WTC11 (cell line): ENCODE measurements around the gene CLSTN2. TPM values are rescaled to one million over a fixed set of nuclear protein-coding genes. Genes with fewer than 3 reads are reported as not detected.

Source experiments
- ATAC-seq: fragments of 200-7000 bp; cut with Tn5 transposase; 2 replicates; pipeline ENCODE4 v1.10.0; 2021; ENCODE audit warnings: mild to moderate bottlenecking, moderate library complexity
- CTCF ChIA-PET: fragments of 300-600 bp; sonication (Branson Sonifier 250); formaldehyde crosslinking; loops from one replicate; lab custom pipeline; 2021; ENCODE audit warnings: antibody characterized with exemption; lab: Charles Lee
- POLR2A ChIA-PET: fragments of 350-600 bp; sonication (Branson Sonifier 250); formaldehyde crosslinking; loops from one replicate; lab custom pipeline; 2021; ENCODE audit warnings: antibody characterized with exemption; lab: Charles Lee
- DNase-seq: peaks from one replicate; pipeline ENCODE4 v3.0.0; 2021; ENCODE audit warnings: low spot score
- H3K27ac Mint-ChIP-seq: 2 replicates; pipeline ENCODE4 v1.8.0; 2021; ENCODE audit warnings: mixed read lengths
- H3K27me3 Mint-ChIP-seq: 2 replicates; pipeline ENCODE4 v1.8.0; 2021; ENCODE audit warnings: low read depth, mild to moderate bottlenecking, moderate library complexity, mixed read lengths
- H3K36me3 Mint-ChIP-seq: 2 replicates; pipeline ENCODE4 v1.8.0; 2021; ENCODE audit warnings: mixed read lengths
- H3K4me1 Mint-ChIP-seq: 2 replicates; pipeline ENCODE4 v1.8.0; 2022; ENCODE audit warnings: mixed read lengths
- H3K4me3 Mint-ChIP-seq: 2 replicates; pipeline ENCODE4 v1.8.0; 2021; ENCODE audit warnings: mild to moderate bottlenecking, moderate library complexity, mixed read lengths
- H3K9me3 Mint-ChIP-seq: 2 replicates; pipeline ENCODE4 v1.8.0; 2021; ENCODE audit warnings: mixed read lengths
- CREB1 ChIP-seq: sonication (generic); formaldehyde crosslinking; IDR thresholded peaks from 2 replicates; pipeline ENCODE4 v1.8.0; 2023; ENCODE audit warnings: mild to moderate bottlenecking, missing genetic modification reagents
- FOXP1 ChIP-seq: sonication (generic); formaldehyde crosslinking; IDR thresholded peaks from 2 replicates; pipeline ENCODE4 v1.8.0; 2022; ENCODE audit warnings: missing genetic modification reagents, mild to moderate bottlenecking, moderate library complexity, borderline replicate concordance
- FOXP4 ChIP-seq: sonication (generic); formaldehyde crosslinking; IDR thresholded peaks from 2 replicates; pipeline ENCODE4 v1.8.0; 2022; ENCODE audit warnings: mild to moderate bottlenecking, missing genetic modification reagents
- JAZF1 ChIP-seq: fragments of 250-450 bp; sonication (Bioruptor Pico); IDR thresholded peaks from 2 replicates; pipeline ENCODE4 v1.9.0; 2021; ENCODE audit warnings: moderate library complexity, mild to moderate bottlenecking, inconsistent platforms
- MYBL2 ChIP-seq: sonication (generic); formaldehyde crosslinking; IDR thresholded peaks from 2 replicates; pipeline ENCODE4 v1.8.1; 2023; ENCODE audit warnings: mild to moderate bottlenecking, moderate library complexity, missing genetic modification reagents
- NFYB ChIP-seq: sonication (generic); formaldehyde crosslinking; conservative IDR thresholded peaks from 2 replicates; pipeline ENCODE4 v1.8.0; 2022; ENCODE audit warnings: low read depth, missing genetic modification reagents
- RORB ChIP-seq: fragments of 250-450 bp; sonication (Bioruptor Pico); IDR thresholded peaks from 2 replicates; pipeline ENCODE4 v1.9.0; 2021; ENCODE audit warnings: mild to moderate bottlenecking
- SMAD3 ChIP-seq: sonication (generic); formaldehyde crosslinking; IDR thresholded peaks from 2 replicates; pipeline ENCODE4 v1.8.0; 2022; ENCODE audit warnings: missing genetic modification reagents, mild to moderate bottlenecking, borderline replicate concordance
- ZBTB43 ChIP-seq: sonication (generic); formaldehyde crosslinking; IDR thresholded peaks from 2 replicates; pipeline ENCODE4 v1.8.1; 2023; ENCODE audit warnings: mild to moderate bottlenecking, missing genetic modification reagents
- ZNF121 ChIP-seq: sonication (generic); formaldehyde crosslinking; IDR thresholded peaks from 2 replicates; pipeline ENCODE4 v1.8.0; 2023; ENCODE audit warnings: missing genetic modification reagents
- ZNF263 ChIP-seq: sonication (generic); formaldehyde crosslinking; IDR thresholded peaks from 2 replicates; pipeline ENCODE4 v1.8.1; 2022; ENCODE audit warnings: low read depth, mild to moderate bottlenecking, moderate library complexity, missing genetic modification reagents
- total RNA-seq: library from RNA; stranded (reverse); gene quantifications from 3 replicates; pipeline ENCODE4 v1.2.3, GENCODE V29; 2021
- TF ChIP-seq, protein P1 (sequence below): fragments of 250-450 bp; sonication (Bioruptor Pico); IDR thresholded peaks from 2 replicates; pipeline ENCODE4 v2.1.2; 2022; ENCODE audit warnings: mild to moderate bottlenecking, moderate library complexity
- TF ChIP-seq, protein P2 (sequence below): sonication (generic); formaldehyde crosslinking; IDR thresholded peaks from 2 replicates; pipeline ENCODE4 v1.8.1; 2023; ENCODE audit warnings: mild to moderate bottlenecking, missing genetic modification reagents, moderate library complexity
- TF ChIP-seq, protein P3 (sequence below): fragments of 200-600 bp; IDR thresholded peaks from 2 replicates; pipeline ENCODE4 v1.8.0; 2022; ENCODE audit warnings: antibody characterized with exemption

Gene CLSTN2
- total RNA-seq, 1 experiment from 2014 or later, result 0.35 TPM

DNA sequence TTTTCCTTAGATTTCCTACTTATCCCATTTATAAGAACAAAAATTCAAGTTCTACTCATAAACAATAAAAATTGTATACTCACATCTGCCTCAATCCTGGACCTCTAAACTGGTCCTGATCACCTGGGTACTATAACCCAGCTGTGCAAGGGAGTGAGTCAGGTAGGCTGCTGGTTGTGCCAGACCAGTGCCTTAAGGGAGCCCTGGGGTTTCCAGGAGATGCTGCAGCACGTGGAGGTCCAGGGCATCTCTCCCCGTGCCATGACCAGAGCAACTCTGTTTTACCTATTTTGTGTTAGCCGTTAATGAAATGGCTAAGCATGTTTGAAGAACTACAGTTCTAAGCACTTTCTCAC lies 602.7 kb downstream of the CLSTN2 start:
- DNase-seq (no peak), ATAC-seq (no peak)
- POLR2A ChIA-PET, result no interaction called here
- H3K9me3 Mint-ChIP-seq, result peaks cover 10% of the 10 kb centered on the region
- CTCF ChIA-PET, result no interaction called here
- no peaks in the 10 kb centered on the region for H3K36me3 Mint-ChIP-seq
- peaks cover 8% of the 10 kb centered on the region; the same call in 1 of the 2 replicates for H3K4me1 Mint-ChIP-seq
- H3K27me3 Mint-ChIP-seq, result peaks cover 4% of the 10 kb centered on the region; the same call in 1 of the 2 replicates
- no peak for TF ChIP-seq JAZF1 (CRISPR knock-in tag)
- TF ChIP-seq MYBL2 (CRISPR knock-in tag), result no peak
- TF ChIP-seq FOXP1, result no peak
- no peak for TF ChIP-seq ZNF263 (CRISPR knock-in tag)
- no peak for TF ChIP-seq FOXP4 (CRISPR knock-in tag)
- TF ChIP-seq, protein P1, sequence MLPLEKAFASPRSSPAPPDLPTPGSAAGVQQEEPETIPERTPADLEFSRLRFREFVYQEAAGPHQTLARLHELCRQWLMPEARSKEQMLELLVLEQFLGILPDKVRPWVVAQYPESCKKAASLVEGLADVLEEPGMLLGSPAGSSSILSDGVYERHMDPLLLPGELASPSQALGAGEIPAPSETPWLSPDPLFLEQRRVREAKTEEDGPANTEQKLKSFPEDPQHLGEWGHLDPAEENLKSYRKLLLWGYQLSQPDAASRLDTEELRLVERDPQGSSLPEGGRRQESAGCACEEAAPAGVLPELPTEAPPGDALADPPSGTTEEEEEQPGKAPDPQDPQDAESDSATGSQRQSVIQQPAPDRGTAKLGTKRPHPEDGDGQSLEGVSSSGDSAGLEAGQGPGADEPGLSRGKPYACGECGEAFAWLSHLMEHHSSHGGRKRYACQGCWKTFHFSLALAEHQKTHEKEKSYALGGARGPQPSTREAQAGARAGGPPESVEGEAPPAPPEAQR, result no peak
- TF ChIP-seq ZBTB43 (CRISPR knock-in tag), result no peak
- TF ChIP-seq, protein P2, sequence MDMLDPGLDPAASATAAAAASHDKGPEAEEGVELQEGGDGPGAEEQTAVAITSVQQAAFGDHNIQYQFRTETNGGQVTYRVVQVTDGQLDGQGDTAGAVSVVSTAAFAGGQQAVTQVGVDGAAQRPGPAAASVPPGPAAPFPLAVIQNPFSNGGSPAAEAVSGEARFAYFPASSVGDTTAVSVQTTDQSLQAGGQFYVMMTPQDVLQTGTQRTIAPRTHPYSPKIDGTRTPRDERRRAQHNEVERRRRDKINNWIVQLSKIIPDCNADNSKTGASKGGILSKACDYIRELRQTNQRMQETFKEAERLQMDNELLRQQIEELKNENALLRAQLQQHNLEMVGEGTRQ (CRISPR knock-in tag), result no peak
- TF ChIP-seq SMAD3 (CRISPR knock-in tag), result no peak
- no peak for TF ChIP-seq NFYB
- TF ChIP-seq RORB (CRISPR knock-in tag), result no peak
- TF ChIP-seq, protein P3, sequence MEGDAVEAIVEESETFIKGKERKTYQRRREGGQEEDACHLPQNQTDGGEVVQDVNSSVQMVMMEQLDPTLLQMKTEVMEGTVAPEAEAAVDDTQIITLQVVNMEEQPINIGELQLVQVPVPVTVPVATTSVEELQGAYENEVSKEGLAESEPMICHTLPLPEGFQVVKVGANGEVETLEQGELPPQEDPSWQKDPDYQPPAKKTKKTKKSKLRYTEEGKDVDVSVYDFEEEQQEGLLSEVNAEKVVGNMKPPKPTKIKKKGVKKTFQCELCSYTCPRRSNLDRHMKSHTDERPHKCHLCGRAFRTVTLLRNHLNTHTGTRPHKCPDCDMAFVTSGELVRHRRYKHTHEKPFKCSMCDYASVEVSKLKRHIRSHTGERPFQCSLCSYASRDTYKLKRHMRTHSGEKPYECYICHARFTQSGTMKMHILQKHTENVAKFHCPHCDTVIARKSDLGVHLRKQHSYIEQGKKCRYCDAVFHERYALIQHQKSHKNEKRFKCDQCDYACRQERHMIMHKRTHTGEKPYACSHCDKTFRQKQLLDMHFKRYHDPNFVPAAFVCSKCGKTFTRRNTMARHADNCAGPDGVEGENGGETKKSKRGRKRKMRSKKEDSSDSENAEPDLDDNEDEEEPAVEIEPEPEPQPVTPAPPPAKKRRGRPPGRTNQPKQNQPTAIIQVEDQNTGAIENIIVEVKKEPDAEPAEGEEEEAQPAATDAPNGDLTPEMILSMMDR, result no peak
- no peak for TF ChIP-seq ZNF121 (CRISPR knock-in tag)
- H3K27ac Mint-ChIP-seq, result no peak overlapping the region
- no peak overlapping the region for H3K4me3 Mint-ChIP-seq

DNA sequence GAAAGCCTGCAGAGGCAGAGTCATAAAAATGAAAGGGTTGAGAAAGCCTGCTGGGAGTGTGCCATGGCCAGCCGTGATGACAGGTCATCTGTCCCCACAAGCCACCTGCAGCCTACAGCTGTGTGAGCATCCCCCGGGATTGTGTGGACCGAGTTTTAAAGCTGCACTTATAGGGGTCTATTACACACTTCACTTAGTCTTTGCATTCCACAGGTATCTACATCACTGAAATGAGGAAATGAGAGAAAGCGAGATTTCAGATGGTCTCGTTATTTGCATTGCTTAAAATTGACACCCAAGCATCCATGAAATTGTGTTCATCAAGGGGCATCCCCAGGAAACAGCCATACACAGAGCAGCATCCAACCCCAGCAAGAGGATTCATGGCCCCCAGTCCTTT lies 605.3 kb downstream of the CLSTN2 start:
- H3K27ac Mint-ChIP-seq, result no peak overlapping the region
- CTCF ChIA-PET, result no interaction called here

More for the DNA sequence above, 605.3 kb downstream of the CLSTN2 start:
- Mint-ChIP-seq H3K4me1 (peaks cover 8% of the 10 kb centered on the region; the same call in 1 of the 2 replicates), H3K9me3 (no peaks in the 10 kb centered on the region), H3K27me3 (peaks cover 4% of the 10 kb centered on the region; the same call in 1 of the 2 replicates), H3K4me3 (no peak overlapping the region), H3K36me3 (no peaks in the 10 kb centered on the region)
- no peak for DNase-seq
- POLR2A ChIA-PET, result no interaction called here
- no peak for ATAC-seq
- no peak for TF ChIP-seq CREB1 (CRISPR knock-in tag)
- TF ChIP-seq, protein P3, result no peak
